Activated CD8-positive, alpha-beta memory T cell treated with anti-CD3 and anti-CD28 coated beads for 4 hours (primary cell): ENCODE measurements around the gene VAV2.

Experiments
- DNase-seq, 2 donors: peaks; one replicate each; pipeline ENCODE4 v3.0.0-alpha.2; 2020; ENCODE audit warnings: low read depth in 2 of 2

The VAV2 gene

GRCh38 chr9:133874659-133875058 is 117.5 kb downstream of the VAV2 start:
- DNase-seq = no peak

- no peak for DNase-seq
These were observed 118.0 kb downstream of the VAV2 start for GRCh38 chr9:133874060-133874657.

- DNase-seq = no peak
These were observed 118.6 kb downstream of the VAV2 start for GRCh38 chr9:133873461-133873891.

GRCh38 chr9:133873009-133873408 is 119.1 kb downstream of the VAV2 start:
- no peak for DNase-seq

GRCh38 chr9:133870598-133871595 is 121.2 kb downstream of the VAV2 start:
- no peak for DNase-seq

GRCh38 chr9:133869674-133870405 is 122.3 kb downstream of the VAV2 start:
- no peak for DNase-seq

- DNase-seq = no peak
These were observed 123.9 kb downstream of the VAV2 start for GRCh38 chr9:133868203-133868602.

GRCh38 chr9:133866946-133867345 is 125.2 kb downstream of the VAV2 start:
- no peak for DNase-seq

- no peak for DNase-seq
These were observed 128.1 kb downstream of the VAV2 start for GRCh38 chr9:133864011-133864410.

- DNase-seq = no peak
These were observed 128.9 kb downstream of the VAV2 start for GRCh38 chr9:133863257-133863592.

GRCh38 chr9:133862585-133863256 is 129.4 kb downstream of the VAV2 start:
- no peak for DNase-seq

- no peak for DNase-seq
These were observed 130.4 kb downstream of the VAV2 start for GRCh38 chr9:133861692-133862091.

- no peak for DNase-seq
These were observed 131.0 kb downstream of the VAV2 start for GRCh38 chr9:133861086-133861485.

- DNase-seq = no peak
These were observed 133.4 kb downstream of the VAV2 start for GRCh38 chr9:133858771-133859170.

GRCh38 chr9:133857639-133858038 is 134.5 kb downstream of the VAV2 start:
- DNase-seq = no peak

GRCh38 chr9:133856798-133857197 is 135.3 kb downstream of the VAV2 start:
- no peak for DNase-seq

GRCh38 chr9:133855802-133856521 is 136.2 kb downstream of the VAV2 start:
- no peak for DNase-seq

GRCh38 chr9:133855371-133855770 is 136.8 kb downstream of the VAV2 start:
- no peak for DNase-seq

GRCh38 chr9:133854765-133855164 is 137.4 kb downstream of the VAV2 start:
- DNase-seq = no peak

GRCh38 chr9:133854048-133854447 is 138.1 kb downstream of the VAV2 start:
- DNase-seq = no peak

- no peak for DNase-seq
These were observed 138.8 kb downstream of the VAV2 start for GRCh38 chr9:133853331-133853730.
